ENCODE results near the gene ALDH1A2.

The ALDH1A2 gene

GRCh38 chr15:58058073-58058472 lies 7.4 kb downstream of the ALDH1A2 start:
- Histone ChIP-seq H3K4me1 (peaks cover 5% of the 10 kb centered on the region; the same call in 1 of the 2 replicates), H3K9me3 (no peaks in the 10 kb centered on the region), H3K36me3 (no peaks in the 10 kb centered on the region), H3K27me3 (peaks cover 72% of the 10 kb centered on the region), H3K4me3 (ENCODE audit: low read depth, low read length) (no peak overlapping the region)
- TF ChIP-seq, protein P1, sequence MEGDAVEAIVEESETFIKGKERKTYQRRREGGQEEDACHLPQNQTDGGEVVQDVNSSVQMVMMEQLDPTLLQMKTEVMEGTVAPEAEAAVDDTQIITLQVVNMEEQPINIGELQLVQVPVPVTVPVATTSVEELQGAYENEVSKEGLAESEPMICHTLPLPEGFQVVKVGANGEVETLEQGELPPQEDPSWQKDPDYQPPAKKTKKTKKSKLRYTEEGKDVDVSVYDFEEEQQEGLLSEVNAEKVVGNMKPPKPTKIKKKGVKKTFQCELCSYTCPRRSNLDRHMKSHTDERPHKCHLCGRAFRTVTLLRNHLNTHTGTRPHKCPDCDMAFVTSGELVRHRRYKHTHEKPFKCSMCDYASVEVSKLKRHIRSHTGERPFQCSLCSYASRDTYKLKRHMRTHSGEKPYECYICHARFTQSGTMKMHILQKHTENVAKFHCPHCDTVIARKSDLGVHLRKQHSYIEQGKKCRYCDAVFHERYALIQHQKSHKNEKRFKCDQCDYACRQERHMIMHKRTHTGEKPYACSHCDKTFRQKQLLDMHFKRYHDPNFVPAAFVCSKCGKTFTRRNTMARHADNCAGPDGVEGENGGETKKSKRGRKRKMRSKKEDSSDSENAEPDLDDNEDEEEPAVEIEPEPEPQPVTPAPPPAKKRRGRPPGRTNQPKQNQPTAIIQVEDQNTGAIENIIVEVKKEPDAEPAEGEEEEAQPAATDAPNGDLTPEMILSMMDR (IDR thresholded peaks at IDR 0.05; ENCODE audit: low read depth, low read length) = no peak
- DNase-seq = no peak

GRCh38 chr15:58057559-58057958 lies 8.0 kb downstream of the ALDH1A2 start:
- Histone ChIP-seq H3K4me1 (peaks cover 5% of the 10 kb centered on the region; the same call in 1 of the 2 replicates), H3K4me3 (ENCODE audit: low read depth, low read length) (no peak overlapping the region), H3K9me3 (no peaks in the 10 kb centered on the region), H3K27me3 (peaks cover 66% of the 10 kb centered on the region), H3K36me3 (no peaks in the 10 kb centered on the region)
- DNase-seq = no peak
- TF ChIP-seq, protein P1 (IDR thresholded peaks at IDR 0.05; ENCODE audit: low read depth, low read length) = no peak

DNA sequence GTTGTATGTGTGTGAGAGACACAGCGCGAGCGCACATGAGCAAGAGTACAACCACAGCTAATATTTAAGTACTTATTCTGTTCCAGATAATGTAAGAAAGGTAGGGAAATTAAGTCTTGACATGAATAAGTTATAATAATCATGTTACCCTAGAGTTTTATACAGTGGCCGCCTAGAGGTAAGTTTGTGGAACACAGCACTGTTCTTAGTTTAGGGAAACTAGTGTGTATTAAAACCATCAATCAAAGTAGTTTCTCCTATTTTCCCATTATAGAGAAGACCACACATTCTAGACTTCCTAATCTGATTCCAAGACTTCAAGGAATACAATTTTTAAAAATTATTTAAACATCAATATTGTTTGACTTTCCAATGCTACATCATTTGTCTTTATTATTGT lies 9.5 kb downstream of the ALDH1A2 start:
- Histone ChIP-seq H3K36me3 (no peaks in the 10 kb centered on the region), H3K9me3 (no peaks in the 10 kb centered on the region)
- DNase-seq = no peak

DNA sequence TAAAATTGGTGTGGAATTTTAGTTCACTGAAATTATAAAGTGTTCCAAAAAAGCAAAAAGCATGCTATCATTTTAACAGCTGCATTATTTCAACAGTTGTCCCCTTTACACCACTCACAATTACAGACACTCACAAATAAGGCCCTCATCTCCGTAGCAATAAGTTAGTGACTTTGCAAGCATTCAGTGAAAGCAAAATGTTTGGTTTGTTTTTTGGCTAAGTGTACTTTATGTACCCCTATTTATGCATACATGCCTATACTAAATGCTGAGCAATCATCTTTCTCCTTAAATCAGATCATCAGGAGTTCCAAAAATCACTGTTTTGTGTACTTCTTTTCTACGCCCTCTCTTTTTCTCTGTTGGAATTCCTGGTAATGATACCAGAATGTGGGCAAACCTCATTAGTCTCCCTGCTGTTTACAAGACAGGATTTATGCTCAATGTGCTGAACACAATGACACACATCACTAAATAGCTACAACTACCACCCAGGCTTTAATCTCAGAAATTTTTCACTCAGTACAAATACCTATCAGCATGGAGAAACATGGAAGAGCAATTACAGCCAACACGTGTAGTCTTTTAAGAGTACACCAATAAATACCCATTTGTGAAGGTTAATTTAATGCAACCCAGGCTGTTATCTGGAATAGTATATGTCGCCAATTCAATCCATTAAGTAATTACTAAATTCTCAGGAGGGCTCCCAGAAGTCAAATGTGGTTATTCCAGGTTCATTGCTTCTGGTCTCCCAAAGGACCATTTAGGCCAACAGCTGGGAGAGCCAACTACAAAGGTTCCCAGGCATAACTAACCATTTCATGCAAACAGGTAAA lies 12.0 kb downstream of the ALDH1A2 start:
- no peak overlapping the region for H3K4me3 ChIP-seq (ENCODE audit: low read depth, low read length)
- no peak for DNase-seq
- peaks cover 32% of the 10 kb centered on the region for H3K27me3 ChIP-seq
- TF ChIP-seq, protein P1 (IDR thresholded peaks at IDR 0.05; ENCODE audit: low read depth, low read length) = no peak
- no peaks in the 10 kb centered on the region for H3K9me3 ChIP-seq
- H3K4me1 ChIP-seq = peaks cover 5% of the 10 kb centered on the region; the same call in 1 of the 2 replicates
- no peaks in the 10 kb centered on the region for H3K36me3 ChIP-seq

More for the DNA sequence above, 9.5 kb downstream of the ALDH1A2 start:
- Histone ChIP-seq H3K27me3 (peaks cover 54% of the 10 kb centered on the region), H3K4me3 (ENCODE audit: low read depth, low read length) (no peak overlapping the region), H3K4me1 (peaks cover 5% of the 10 kb centered on the region; the same call in 1 of the 2 replicates)
- TF ChIP-seq, protein P1 (IDR thresholded peaks at IDR 0.05; ENCODE audit: low read depth, low read length) = peak; percentile 51

- Histone ChIP-seq H3K27me3 (peaks cover 35% of the 10 kb centered on the region), H3K36me3 (no peaks in the 10 kb centered on the region), H3K9me3 (no peaks in the 10 kb centered on the region), H3K4me1 (peaks cover 5% of the 10 kb centered on the region; the same call in 1 of the 2 replicates), H3K4me3 (ENCODE audit: low read depth, low read length) (no peak overlapping the region)
- TF ChIP-seq, protein P1 (IDR thresholded peaks at IDR 0.05; ENCODE audit: low read depth, low read length) = no peak
- no peak for DNase-seq
These were observed 13.2 kb downstream of the ALDH1A2 start for GRCh38 chr15:58052334-58052733.
